Endometrial microvascular endothelial cells (primary cell): ENCODE data around the gene IFIT5. TPM values are rescaled to one million over a fixed set of nuclear protein-coding genes. Genes with fewer than 3 reads are reported as not detected.

Experiments used
- in situ Hi-C: cut with HindIII; loops from 2 replicates; pipeline ENCODE4 v1.10.0; 2017; ENCODE audit warnings: low sequenced_read_pairs, low pct_unique_long_range_greater_than_20kb; ENCODE audit errors: inconsistent ontology term
- total RNA-seq: library from RNA; depleted of rRNA; stranded (reverse); fragments of >200 nt; gene quantifications from one replicate; pipeline ENCODE4 v1.2.3, GENCODE V29; 2015; ENCODE audit errors: inconsistent ontology term

IFIT5 gene
- total RNA-seq, 1 donor from 2014 or later = 12.9 TPM

DNA sequence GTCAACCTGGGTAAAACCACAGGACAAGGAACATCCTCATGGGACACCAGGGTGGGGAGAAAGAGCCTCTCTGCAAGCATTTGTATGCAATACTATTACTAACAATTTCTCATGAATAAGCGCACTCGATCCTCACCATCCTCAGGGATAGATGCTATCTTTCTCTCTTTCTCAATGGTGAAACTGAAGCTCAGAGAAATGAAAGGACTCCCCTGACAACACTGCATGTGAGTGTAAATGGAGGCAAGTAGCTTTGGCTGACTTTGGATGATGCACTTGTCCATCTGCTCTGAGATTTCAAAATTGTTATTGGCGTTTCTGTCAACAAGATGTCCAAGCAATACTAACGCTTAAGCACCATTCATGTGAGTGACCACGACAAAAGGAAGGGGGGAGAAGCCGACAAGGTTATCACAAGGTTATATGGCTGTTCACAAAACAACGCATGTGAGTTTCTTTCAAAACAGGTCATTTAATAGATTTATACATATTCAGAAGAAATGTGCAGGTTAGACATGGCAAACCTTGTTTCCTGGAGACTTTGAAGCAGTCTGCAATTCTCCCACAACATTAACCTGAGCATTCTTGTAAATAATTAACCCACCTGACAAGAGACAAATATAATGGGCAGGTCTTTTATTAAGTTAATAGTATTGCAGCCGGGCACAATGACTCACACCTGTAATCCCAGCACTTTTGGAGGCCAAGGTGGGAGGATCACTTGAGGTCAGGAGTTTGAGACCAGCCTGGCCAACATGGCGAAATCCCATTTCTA is 54.0 kb downstream of the IFIT5 start:
- in situ Hi-C loops = no loop called here

DNA sequence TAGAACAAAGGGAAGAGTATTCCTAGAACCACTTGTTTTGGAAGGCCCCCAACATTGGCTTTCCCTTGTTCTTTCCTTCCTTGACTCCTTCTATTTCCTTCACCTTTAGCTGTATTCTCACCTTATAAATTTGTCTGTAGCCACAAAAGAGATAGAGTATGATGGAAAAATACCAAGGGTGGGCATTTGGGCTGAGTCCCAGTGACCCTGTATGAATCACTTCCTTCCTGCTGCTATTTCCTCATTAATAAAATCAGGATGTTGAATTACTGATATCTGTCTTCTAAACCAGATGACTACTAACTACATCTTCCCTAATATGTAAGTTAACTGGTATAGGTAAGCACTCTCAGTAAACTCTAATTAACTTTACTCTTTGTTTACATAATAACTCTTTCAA is 55.1 kb downstream of the IFIT5 start:
- in situ Hi-C loops = no loop called here

Other genes with a start within 250 kb of the IFIT5 start
- not detected for gene CH25H, start 207.3 kb upstream of the IFIT5 start, total RNA-seq
- gene LIPA, start 162.8 kb upstream of the IFIT5 start, total RNA-seq = 26.7 TPM
- gene IFIT2, start 112.5 kb upstream of the IFIT5 start, total RNA-seq = 0.84 TPM
- gene IFIT3, start 86.6 kb upstream of the IFIT5 start, total RNA-seq = 20.9 TPM
- not detected for gene IFIT1B, start 36.5 kb upstream of the IFIT5 start, total RNA-seq
- 7.2 TPM for gene IFIT1, start 21.9 kb upstream of the IFIT5 start, total RNA-seq
- gene SLC16A12, start 121.0 kb downstream of the IFIT5 start, total RNA-seq = not detected
- gene PANK1, start 230.7 kb downstream of the IFIT5 start, total RNA-seq = 3.1 TPM